HL-60 (cell line): ENCODE data around the gene TTC31.
"Not testable (repeated sequence)": the region's sequence is repeated elsewhere in the genome, so short reads cannot be mapped to it uniquely, and the experiment has no call there.

Source experiments
- DNase-seq, 2 experiments: peaks; one replicate each; pipeline ENCODE4 v3.0.0-alpha.2; 2010 to 2020; ENCODE audit warnings: low read depth in 1 of 2, low spot score in 1 of 2
- H3K27ac ChIP-seq: fragments of 250-450 bp; sonication (Bioruptor Pico); replicated peaks from 2 replicates; pipeline ENCODE4 v1.5.1; 2020; ENCODE audit warnings: mild to moderate bottlenecking, moderate library complexity
- H3K27me3 ChIP-seq: fragments of 250-450 bp; sonication (Bioruptor Pico); 2 replicates; pipeline ENCODE4 v1.5.1; 2021; ENCODE audit warnings: mild to moderate bottlenecking, moderate library complexity; ENCODE audit not compliant: insufficient read depth, poor library complexity, severe bottlenecking
- H3K4me3 ChIP-seq: replicated peaks from 2 replicates; pipeline ENCODE4 v1.5.1; 2011; ENCODE audit warnings: mild to moderate bottlenecking, control low read depth, low read length; ENCODE audit not compliant: insufficient read depth
- CTCF ChIP-seq: IDR thresholded peaks from one replicate; pipeline ENCODE4 v1.5.1; 2011; ENCODE audit warnings: low read length, control low read depth, inconsistent platforms; ENCODE audit not compliant: insufficient read depth
- GABPA ChIP-seq: IDR thresholded peaks from 2 replicates; pipeline ENCODE4 v1.6.1; 2012; ENCODE audit warnings: low read depth
- POLR2AphosphoS5 ChIP-seq: IDR thresholded peaks from 2 replicates; pipeline ENCODE4 v1.6.1; 2012; ENCODE audit warnings: low read depth
- REST ChIP-seq: IDR thresholded peaks from 2 replicates; pipeline ENCODE4 v1.6.1; 2012; ENCODE audit warnings: low read depth; ENCODE audit not compliant: insufficient replicate concordance
- SPI1 ChIP-seq: IDR thresholded peaks from 2 replicates; pipeline ENCODE4 v1.6.1; 2012; ENCODE audit warnings: low read depth, mild to moderate bottlenecking, borderline replicate concordance

TTC31 gene

GRCh38 chr2:74440378-74441169, 42.3 kb upstream of the TTC31 start:
- TF ChIP-seq SPI1, result no peak
- TF ChIP-seq POLR2AphosphoS5, result no peak
- TF ChIP-seq CTCF, result no peak
- no peak for TF ChIP-seq GABPA
- TF ChIP-seq REST, result no peak
- Histone ChIP-seq H3K27me3 (peaks cover 55% of the 10 kb centered on the region), H3K27ac (no peak overlapping the region), H3K4me3 (no peak overlapping the region)
- DNase-seq, result no peak

- no peak for DNase-seq
- Histone ChIP-seq H3K4me3 (no peak overlapping the region), H3K27me3 (peaks cover 55% of the 10 kb centered on the region), H3K27ac (no peak overlapping the region)
- TF ChIP-seq REST, result no peak
- no peak for TF ChIP-seq CTCF
- TF ChIP-seq SPI1, result no peak
- TF ChIP-seq POLR2AphosphoS5, result no peak
- TF ChIP-seq GABPA, result no peak
Measured at GRCh38 chr2:74441170-74441689, 41.7 kb upstream of the TTC31 start.

GRCh38 chr2:74441690-74442482, 41.0 kb upstream of the TTC31 start, which contains the start of gene RTKN:
RTKN (minus strand) TSS chr2:74441937; CDS start chr2:74441816, 121 bp downstream.
- Histone ChIP-seq H3K27ac (no peak within 1 kb of the TSS), H3K27me3 (peaks cover 55% of the 10 kb centered on the region), H3K4me3 (no peak within 1 kb of the TSS)
- DNase-seq, result no peak
- TF ChIP-seq CTCF (no peak), GABPA (no peak), SPI1 (no peak), REST (no peak), POLR2AphosphoS5 (no peak)

GRCh38 chr2:74442483-74443297, 40.2 kb upstream of the TTC31 start:
- not testable (repeated sequence) for H3K4me3 ChIP-seq, H3K27ac ChIP-seq, DNase-seq
- peaks cover 54% of the 10 kb centered on the region for H3K27me3 ChIP-seq
